ENCODE results near the gene COL6A5. TPM values are rescaled to one million over a fixed set of nuclear protein-coding genes. Genes with fewer than 3 reads are reported as not detected.

Gene COL6A5
- total and polyA plus RNA-seq, 2 of the 13 experiments (the other 11 are each of a cell fraction or from before 2014, with no cell fraction given): not detected

GRCh38 chr3:130429713-130430023 lies 84.2 kb downstream of the COL6A5 start:
- BruUV-seq (replicated peaks): no TSS peak
- intact Hi-C loops (cut with micrococcal nuclease; ENCODE audit: unreplicated experiment): no loop called here
- 0% methylated on average over 2 of the region's 2 CpGs for WGBS (ENCODE audit: low lambda C conversion rate)
- no peaks in the 10 kb centered on the region for H4K20me1 ChIP-seq (ENCODE audit: insufficient read depth, low read length)
- no peaks in the 10 kb centered on the region for H3K9me3 ChIP-seq (ENCODE audit: low read length)
- in situ Hi-C loops (cut with HindIII; ENCODE audit: extremely low pct_ligation_motif_present, low pct_unique_long_range_greater_than_20kb): no loop called here
- no peak overlapping the region for H3K27ac ChIP-seq (ENCODE audit: extremely low read length, insufficient read depth, low read length)
- H3K36me3 ChIP-seq (replicated peaks in 1 of 2; ENCODE audit: control insufficient read depth in 1 of 2, insufficient read depth in 2 of 2, low read length in 2 of 2): no peaks in the 10 kb centered on the region
- DNase-seq (ENCODE audit: low spot score) (no peak), ATAC-seq (no peak), FAIRE-seq (no peak)
- POLR2A ChIA-PET: no interaction called here
- no peak overlapping the region for H2AFZ ChIP-seq (ENCODE audit: low read length)
- H3K4me3 ChIP-seq (replicated peaks in 1 of 3; ENCODE audit: insufficient read depth in 1 of 3, low read depth in 2 of 3, low read length in 3 of 3): no peak overlapping the region
- no peaks in the 10 kb centered on the region for H3K79me2 ChIP-seq (ENCODE audit: insufficient read depth, low read length)
- CTCF ChIA-PET (ENCODE audit: low intra/inter-chr PET ratio, low total read pairs): no interaction called here
- no peaks in the 10 kb centered on the region for H3K4me1 ChIP-seq (ENCODE audit: insufficient read depth, low read length)
- H3K9ac ChIP-seq (ENCODE audit: insufficient read depth, low read depth, low read length): no peak overlapping the region
- TF ChIP-seq, protein P1, sequence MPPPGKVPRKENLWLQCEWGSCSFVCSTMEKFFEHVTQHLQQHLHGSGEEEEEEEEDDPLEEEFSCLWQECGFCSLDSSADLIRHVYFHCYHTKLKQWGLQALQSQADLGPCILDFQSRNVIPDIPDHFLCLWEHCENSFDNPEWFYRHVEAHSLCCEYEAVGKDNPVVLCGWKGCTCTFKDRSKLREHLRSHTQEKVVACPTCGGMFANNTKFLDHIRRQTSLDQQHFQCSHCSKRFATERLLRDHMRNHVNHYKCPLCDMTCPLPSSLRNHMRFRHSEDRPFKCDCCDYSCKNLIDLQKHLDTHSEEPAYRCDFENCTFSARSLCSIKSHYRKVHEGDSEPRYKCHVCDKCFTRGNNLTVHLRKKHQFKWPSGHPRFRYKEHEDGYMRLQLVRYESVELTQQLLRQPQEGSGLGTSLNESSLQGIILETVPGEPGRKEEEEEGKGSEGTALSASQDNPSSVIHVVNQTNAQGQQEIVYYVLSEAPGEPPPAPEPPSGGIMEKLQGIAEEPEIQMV (CRISPR knock-in tag; IDR thresholded peaks at IDR 0.05; ENCODE audit: low read depth): no peak
- TF ChIP-seq ZXDC (CRISPR knock-in tag; IDR thresholded peaks at IDR 0.05) (no peak), ZNF230 (CRISPR knock-in tag; IDR thresholded peaks at IDR 0.05) (no peak), ZNF326 (CRISPR knock-in tag; IDR thresholded peaks at IDR 0.05; ENCODE audit: borderline replicate concordance) (no peak), FOXJ3 (CRISPR knock-in tag; IDR thresholded peaks at IDR 0.05; ENCODE audit: borderline replicate concordance) (no peak), ZNF75D (CRISPR knock-in tag; IDR thresholded peaks at IDR 0.05; ENCODE audit: borderline replicate concordance) (no peak), ZNF674 (CRISPR knock-in tag; IDR thresholded peaks at IDR 0.05; ENCODE audit: low read depth) (no peak)
- peaks cover 0 to 4% of the 10 kb centered on the region in 2 experiments; a peak in 2 of 5 replicates for H3K27me3 ChIP-seq (ENCODE audit: control insufficient read depth in 1 of 2, insufficient read depth in 2 of 2, low read length in 2 of 2)
- H3K4me2 ChIP-seq (ENCODE audit: low read depth, low read length): no peak overlapping the region
